Measurements from ENCODE around the gene TTLL12.

Gene TTLL12

GRCh38 chr22:43128116-43128515, 58.8 kb downstream of the TTLL12 start:
- no peak for TF ChIP-seq TCF4 (CRISPR knock-in tag; IDR thresholded peaks at IDR 0.05; ENCODE audit: borderline replicate concordance)
- no peak for TF ChIP-seq TOX (CRISPR knock-in tag; IDR thresholded peaks at IDR 0.05; ENCODE audit: borderline replicate concordance)
- TF ChIP-seq ZNF8 (CRISPR knock-in tag; IDR thresholded peaks at IDR 0.05), result no peak
- TF ChIP-seq SNAI2 (CRISPR knock-in tag; IDR thresholded peaks at IDR 0.05), result no peak
- no peak for TF ChIP-seq ESRRG (CRISPR knock-in tag; IDR thresholded peaks at IDR 0.05)
- no peak for TF ChIP-seq TSHZ2 (CRISPR knock-in tag; IDR thresholded peaks at IDR 0.05)
- TF ChIP-seq RARB (CRISPR knock-in tag; IDR thresholded peaks at IDR 0.05), result no peak
- no peak for TF ChIP-seq CREB5 (CRISPR knock-in tag; IDR thresholded peaks at IDR 0.05; ENCODE audit: low read depth)
- TF ChIP-seq ZC3H10 (CRISPR knock-in tag; IDR thresholded peaks at IDR 0.05), result no peak
- no peak for TF ChIP-seq ARNTL (CRISPR knock-in tag; IDR thresholded peaks at IDR 0.05; ENCODE audit: borderline replicate concordance, low read depth)
- TF ChIP-seq PPARA (CRISPR knock-in tag; IDR thresholded peaks at IDR 0.05; ENCODE audit: borderline replicate concordance), result no peak
- TF ChIP-seq ZFP3 (CRISPR knock-in tag; IDR thresholded peaks at IDR 0.05), result no peak
- no peak for TF ChIP-seq ZNF70 (CRISPR knock-in tag; IDR thresholded peaks at IDR 0.05)
- ATAC-seq, result no peak

DNA sequence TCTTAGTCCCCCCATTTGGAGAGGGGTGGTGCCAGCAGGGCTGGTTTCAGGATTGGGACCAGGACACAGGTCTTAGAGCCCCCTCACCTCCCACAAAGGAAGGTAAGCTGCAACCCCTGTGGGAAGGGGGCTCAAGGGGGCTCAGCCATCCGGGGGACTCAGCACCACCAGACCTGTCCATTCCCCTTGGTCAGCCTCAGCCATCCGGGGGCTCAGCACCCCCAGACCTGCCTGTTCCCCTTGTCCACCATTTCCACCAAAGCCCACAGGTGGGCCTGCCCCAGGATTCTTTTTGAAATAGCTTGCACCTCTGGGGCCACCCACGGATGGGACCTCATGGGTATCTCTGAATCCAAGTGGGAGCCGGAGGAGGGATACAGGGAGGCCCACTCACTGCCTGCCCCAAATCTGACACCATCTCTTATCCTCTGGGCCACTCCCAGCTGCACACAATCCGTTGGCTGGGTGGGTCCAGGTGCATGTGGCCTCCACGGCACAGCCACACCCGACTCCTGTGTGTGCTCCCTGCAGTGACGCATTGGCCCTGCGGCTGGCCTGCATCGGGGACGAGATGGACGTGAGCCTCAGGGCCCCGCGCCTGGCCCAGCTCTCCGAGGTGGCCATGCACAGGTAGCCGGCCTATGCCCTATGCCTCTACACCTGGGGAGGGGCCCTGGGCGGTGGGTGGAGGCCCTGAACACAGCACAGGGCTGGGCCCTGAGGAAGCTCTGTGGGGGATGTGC, 59.6 kb downstream of the TTLL12 start:
- ATAC-seq, result no peak
- TF ChIP-seq ZNF565 (CRISPR knock-in tag; conservative IDR thresholded peaks at IDR 0.05; ENCODE audit: low read depth) (no peak), TOX (CRISPR knock-in tag; IDR thresholded peaks at IDR 0.05; ENCODE audit: borderline replicate concordance) (no peak), CREB5 (CRISPR knock-in tag; IDR thresholded peaks at IDR 0.05; ENCODE audit: low read depth) (no peak), GLIS3 (CRISPR knock-in tag; IDR thresholded peaks at IDR 0.05) (no peak), ARNTL (CRISPR knock-in tag; IDR thresholded peaks at IDR 0.05; ENCODE audit: borderline replicate concordance, low read depth) (no peak), ESRRG (CRISPR knock-in tag; IDR thresholded peaks at IDR 0.05) (no peak), ZFP3 (CRISPR knock-in tag; IDR thresholded peaks at IDR 0.05) (no peak), ZFP30 (CRISPR knock-in tag; IDR thresholded peaks at IDR 0.05) (no peak), POU6F1 (CRISPR knock-in tag; IDR thresholded peaks at IDR 0.05; ENCODE audit: borderline replicate concordance, low read depth) (no peak), TCF4 (CRISPR knock-in tag; IDR thresholded peaks at IDR 0.05; ENCODE audit: borderline replicate concordance) (no peak), SNAI2 (CRISPR knock-in tag; IDR thresholded peaks at IDR 0.05) (no peak), PPARA (CRISPR knock-in tag; IDR thresholded peaks at IDR 0.05; ENCODE audit: borderline replicate concordance) (no peak), BACH2 (CRISPR knock-in tag; IDR thresholded peaks at IDR 0.05; ENCODE audit: borderline replicate concordance) (no peak), CSDC2 (CRISPR knock-in tag; IDR thresholded peaks at IDR 0.05) (no peak), RARB (CRISPR knock-in tag; IDR thresholded peaks at IDR 0.05) (no peak), OSR1 (CRISPR knock-in tag; IDR thresholded peaks at IDR 0.05) (no peak), ZNF8 (CRISPR knock-in tag; IDR thresholded peaks at IDR 0.05) (no peak)
- TF ChIP-seq, protein P1, sequence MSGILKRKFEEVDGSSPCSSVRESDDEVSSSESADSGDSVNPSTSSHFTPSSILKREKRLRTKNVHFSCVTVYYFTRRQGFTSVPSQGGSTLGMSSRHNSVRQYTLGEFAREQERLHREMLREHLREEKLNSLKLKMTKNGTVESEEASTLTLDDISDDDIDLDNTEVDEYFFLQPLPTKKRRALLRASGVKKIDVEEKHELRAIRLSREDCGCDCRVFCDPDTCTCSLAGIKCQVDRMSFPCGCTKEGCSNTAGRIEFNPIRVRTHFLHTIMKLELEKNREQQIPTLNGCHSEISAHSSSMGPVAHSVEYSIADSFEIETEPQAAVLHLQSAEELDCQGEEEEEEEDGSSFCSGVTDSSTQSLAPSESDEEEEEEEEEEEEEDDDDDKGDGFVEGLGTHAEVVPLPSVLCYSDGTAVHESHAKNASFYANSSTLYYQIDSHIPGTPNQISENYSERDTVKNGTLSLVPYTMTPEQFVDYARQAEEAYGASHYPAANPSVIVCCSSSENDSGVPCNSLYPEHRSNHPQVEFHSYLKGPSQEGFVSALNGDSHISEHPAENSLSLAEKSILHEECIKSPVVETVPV (CRISPR knock-in tag; IDR thresholded peaks at IDR 0.05), result no peak
- TF ChIP-seq, protein P2, sequence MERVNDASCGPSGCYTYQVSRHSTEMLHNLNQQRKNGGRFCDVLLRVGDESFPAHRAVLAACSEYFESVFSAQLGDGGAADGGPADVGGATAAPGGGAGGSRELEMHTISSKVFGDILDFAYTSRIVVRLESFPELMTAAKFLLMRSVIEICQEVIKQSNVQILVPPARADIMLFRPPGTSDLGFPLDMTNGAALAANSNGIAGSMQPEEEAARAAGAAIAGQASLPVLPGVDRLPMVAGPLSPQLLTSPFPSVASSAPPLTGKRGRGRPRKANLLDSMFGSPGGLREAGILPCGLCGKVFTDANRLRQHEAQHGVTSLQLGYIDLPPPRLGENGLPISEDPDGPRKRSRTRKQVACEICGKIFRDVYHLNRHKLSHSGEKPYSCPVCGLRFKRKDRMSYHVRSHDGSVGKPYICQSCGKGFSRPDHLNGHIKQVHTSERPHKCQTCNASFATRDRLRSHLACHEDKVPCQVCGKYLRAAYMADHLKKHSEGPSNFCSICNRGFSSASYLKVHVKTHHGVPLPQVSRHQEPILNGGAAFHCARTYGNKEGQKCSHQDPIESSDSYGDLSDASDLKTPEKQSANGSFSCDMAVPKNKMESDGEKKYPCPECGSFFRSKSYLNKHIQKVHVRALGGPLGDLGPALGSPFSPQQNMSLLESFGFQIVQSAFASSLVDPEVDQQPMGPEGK (CRISPR knock-in tag; IDR thresholded peaks at IDR 0.05; ENCODE audit: borderline replicate concordance), result no peak

Data from SK-N-SH treated with all-trans-retinoic acid at 6 μM for 48 hours (cell line).